HG03066 (cell line): ENCODE data around the gene LHX1.

Experiments used
- ATAC-seq: cut with Tn5 transposase; IDR thresholded peaks from one replicate; pipeline ENCODE4 v1.9.1; 2021; ENCODE audit warnings: low read depth; ENCODE audit not compliant: unreplicated experiment

LHX1 gene

DNA sequence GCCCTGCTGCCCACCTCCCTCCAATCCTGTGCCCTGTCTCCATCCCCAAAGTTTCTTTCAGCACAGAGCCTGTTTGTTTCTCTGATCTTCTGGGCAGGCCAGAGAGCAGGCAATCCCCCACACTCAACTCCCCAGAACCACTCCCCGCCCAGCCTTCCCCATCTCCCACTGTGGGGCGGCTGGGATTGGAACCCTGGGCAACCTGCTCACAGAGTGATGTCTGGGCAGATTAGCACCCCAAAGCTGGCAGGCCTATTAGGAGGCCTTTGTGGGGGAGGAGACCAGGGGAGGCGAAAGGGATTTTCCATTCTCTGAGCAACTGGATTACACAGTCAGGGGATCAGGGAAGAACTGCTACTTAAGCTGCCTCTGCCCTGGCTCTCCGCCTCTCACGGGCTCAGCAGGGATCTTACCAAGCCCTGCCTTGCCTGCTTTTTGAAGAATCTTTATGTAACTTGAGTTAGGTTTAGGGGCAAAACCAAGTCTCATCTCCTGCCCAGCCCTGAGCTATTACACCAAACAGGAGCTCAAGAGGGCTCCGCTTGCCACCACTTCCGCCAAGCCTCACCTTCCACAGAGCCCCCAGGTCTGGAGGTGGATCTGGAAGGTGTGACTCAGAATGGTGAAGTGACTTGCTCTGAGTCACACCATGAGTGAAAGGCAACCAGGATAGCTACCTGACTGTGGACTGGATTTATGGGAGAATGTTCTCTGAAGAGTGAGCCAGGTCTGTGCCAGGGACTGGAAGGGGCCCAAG lies 16.0 kb upstream of the LHX1 start:
- no peak for ATAC-seq

- ATAC-seq = no peak
Observed at GRCh38 chr17:36922175-36922574, 15.1 kb upstream of the LHX1 start.

- ATAC-seq = no peak
Observed at GRCh38 chr17:36923814-36924221, 13.5 kb upstream of the LHX1 start.

- ATAC-seq = no peak
Observed at GRCh38 chr17:36926226-36926625, 11.0 kb upstream of the LHX1 start.

DNA sequence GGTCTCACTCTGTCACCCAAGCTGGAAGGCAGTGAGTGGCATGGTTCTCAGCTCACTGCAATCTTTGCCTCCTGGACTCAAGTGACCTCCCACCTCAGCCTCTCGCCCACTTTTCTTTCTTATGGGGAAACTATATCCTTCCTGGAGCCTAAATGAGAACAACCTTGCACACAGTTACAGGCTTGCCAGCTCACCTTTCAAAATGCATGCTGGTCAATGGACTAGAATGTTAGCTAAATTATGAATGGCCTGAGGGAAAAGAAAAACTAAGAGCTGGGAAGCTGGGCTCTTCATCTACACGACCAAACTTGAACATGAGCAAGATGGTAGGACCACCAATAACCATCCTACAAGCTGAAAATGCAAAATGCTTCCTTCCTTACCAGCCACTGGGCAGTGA lies 10.6 kb upstream of the LHX1 start:
- no peak for ATAC-seq

GRCh38 chr17:36928471-36929345 lies 8.6 kb upstream of the LHX1 start:
- no peak for ATAC-seq

GRCh38 chr17:36929851-36930582 lies 7.3 kb upstream of the LHX1 start:
- no peak for ATAC-seq

GRCh38 chr17:36930583-36930900 lies 6.7 kb upstream of the LHX1 start:
- no peak for ATAC-seq

GRCh38 chr17:36931096-36931696 lies 6.1 kb upstream of the LHX1 start:
- ATAC-seq = no peak

DNA sequence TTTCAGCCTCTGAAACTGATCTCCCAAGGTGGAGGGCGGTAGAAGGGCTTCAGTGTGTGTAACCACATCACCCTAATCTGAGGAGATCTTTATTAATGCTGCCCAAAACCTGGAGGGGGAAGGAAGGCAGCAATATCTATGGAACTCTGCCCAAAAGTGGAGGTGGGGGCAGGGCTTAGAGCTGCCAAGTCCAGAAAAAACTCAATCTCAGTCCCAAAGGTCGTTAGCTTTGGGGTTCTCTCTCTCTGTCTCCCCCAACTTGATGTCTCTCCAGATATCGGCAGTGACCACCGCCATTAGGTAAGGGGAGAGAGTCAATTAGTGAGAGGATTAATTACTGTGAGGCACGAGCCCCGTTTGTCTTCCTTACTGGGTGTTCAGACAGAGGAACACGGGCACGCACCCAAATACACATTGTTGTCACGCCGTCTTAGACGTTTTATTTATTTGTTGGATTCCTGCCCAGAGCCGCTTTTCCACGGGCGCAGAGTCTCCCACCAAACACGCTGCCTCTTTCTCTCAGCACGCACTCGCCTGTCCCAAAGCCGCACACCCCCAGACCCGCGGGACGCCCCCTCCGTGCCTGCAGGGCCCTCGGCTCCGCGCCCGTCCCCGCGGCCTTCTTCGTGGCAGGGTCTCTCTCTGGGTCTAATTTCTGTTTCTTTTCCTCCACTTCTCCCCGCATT lies 5.4 kb upstream of the LHX1 start:
- no peak for ATAC-seq

- ATAC-seq = no peak
Observed at GRCh38 chr17:36932383-36932693, 4.9 kb upstream of the LHX1 start.

- ATAC-seq = no peak
Observed at GRCh38 chr17:36932694-36933511, 4.4 kb upstream of the LHX1 start.

DNA sequence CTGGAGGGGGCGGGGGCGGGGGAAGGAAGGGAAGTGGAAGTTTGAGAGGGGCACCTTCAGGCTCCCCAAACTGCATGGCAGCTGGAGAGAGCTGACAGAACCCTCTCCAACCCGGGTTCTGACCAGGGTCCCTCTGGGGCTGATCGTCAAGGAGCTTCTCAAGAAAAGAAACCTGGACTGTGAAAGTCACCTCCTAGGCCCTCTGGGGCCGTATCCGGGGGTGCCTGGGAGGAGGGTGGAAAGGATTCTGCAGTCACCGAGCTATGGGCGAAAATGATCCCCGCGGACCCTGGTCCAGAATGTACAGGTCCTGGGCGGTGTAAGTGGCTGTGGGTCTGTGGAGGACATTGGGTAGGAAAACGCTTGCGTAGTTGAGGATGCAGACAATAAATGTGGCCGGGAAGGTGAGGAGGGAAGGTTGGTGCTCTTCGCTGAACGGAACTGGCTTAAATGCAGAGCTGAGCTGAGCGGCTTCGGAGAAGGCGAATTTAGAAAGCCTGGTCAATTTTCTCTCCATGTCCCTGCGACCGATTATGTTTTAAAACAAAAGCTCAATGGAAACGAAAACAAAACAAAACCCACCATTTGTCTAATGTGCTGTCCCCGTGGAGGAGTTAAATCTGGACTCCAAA lies 3.6 kb upstream of the LHX1 start:
- ATAC-seq = no peak

- no peak for ATAC-seq
Observed at GRCh38 chr17:36934144-36934691, 3.1 kb upstream of the LHX1 start.

DNA sequence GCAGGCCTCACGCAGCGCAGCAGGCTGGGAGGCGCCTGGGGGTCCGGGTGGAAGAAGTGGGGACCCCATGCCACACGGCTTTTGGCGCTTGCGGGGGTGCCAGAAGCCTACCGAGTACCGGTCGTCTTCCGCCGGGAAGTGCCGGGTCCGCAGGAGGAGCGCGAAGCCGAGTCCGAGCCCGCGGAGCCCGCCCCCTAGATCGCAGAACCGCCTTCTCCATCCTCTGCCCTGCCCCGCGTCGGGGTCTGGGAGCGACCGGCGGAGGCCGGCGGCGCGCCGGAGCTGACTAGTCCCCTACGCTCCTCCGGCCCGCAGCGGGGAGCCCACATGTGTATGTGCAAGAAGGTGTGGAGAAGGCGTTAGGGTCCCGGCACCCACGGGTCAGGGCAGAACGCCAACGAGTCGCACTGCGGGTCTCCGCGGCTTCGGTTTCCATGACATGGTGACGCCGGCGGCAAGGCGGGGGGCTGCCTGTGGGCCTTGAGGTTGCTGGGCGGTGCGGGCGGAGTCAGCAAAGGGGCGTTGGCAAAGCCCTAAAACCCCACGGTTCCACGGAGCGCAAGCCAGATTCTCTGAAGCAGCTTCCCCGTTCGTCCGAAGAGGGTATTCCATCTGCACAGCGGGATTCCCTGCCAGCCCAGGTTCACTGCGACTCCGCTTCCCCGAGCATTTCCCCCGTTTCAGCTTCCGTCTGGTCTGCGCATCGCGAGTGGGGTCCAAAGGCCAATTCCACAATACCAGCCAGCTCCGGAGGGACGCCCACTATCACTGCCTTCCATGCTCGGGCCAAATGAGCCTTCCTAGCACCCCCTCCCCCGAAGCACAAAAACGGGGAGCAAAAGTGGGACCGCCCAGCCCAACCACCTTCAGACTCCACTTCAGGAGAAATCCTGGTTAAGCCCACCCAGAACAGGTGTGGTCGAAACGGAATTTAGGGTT lies 2.3 kb upstream of the LHX1 start:
- ATAC-seq = no peak

DNA sequence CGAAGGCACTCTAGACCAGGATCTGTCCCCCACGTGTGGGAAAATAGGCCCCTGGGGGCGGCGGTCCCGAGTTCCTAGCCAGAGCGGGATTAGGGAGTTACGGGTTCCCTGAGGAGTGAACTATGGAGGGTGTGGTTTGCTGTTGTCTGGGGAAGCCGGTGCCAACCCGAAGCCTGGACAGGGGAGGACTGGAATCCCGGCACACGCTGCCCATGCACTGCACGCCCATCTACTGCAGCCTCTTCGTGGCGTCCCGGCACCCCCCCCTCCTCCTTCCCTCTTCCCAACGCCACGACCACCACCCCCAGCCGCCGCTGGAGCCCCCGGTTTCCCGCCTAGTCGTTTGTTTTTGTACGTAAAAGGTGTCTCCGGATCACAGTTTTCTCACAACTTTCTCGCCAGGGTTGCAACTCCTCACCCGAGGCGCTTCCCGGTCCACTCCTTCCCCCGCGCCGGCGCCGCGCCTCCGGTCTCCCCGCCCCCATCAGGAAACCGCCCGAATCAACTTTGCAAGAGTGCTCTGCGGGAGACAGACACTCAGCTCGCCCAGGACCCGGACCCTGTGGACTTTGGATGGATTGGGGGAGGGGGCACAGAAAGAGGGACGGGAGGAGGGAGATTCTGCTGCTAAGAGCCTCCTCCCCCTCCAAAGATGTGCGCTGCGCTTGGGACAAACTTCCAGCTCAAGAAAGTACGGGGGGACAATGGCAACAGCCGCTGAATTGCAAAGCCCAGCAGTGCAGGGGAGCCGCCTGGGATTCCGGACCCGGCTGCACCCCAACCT lies 1.4 kb upstream of the LHX1 start:
- no peak for ATAC-seq

DNA sequence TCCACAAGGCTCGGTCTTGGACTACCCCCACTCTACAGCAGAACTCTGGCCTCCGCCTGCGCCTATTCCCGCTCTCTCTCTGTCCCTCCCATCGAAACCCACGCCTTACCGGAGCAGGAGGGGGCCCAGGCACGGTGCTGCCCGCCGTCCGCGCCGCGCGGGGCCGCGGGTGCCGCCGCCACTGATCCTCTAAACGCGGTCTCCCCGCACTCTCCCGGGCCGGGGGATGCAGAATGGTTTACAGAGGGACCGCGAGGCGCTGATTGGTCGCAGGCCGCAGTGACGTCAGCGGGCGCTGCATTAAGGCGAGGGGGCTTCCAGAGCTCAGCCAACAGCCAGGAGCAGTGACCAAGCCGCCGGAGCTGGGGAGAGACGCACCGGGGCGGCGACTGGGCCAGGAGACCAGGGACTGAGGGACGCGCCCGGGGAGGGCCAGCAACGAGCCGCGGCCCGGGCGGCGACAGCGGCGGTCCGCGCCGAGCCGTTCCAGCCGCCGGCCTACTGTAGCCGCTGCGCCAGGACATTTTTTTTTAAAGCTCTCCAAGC lies 747 bp upstream of the LHX1 start:
- no peak for ATAC-seq
